M059J (cell line): Measurements from ENCODE around the gene EFEMP1. TPM values are rescaled to one million over a fixed set of nuclear protein-coding genes. Genes with fewer than 3 reads are reported as not detected.

ENCODE experiments used
- DNase-seq: peaks from one replicate; pipeline ENCODE4 v3.0.0-alpha.2; 2012; ENCODE audit warnings: low read depth
- total RNA-seq: library from RNA; depleted of rRNA; stranded (reverse); fragments of >200 nt; shearing (Covaris generic); gene quantifications from 2 replicates; pipeline ENCODE4 v1.2.3, GENCODE V29; 2014

EFEMP1 gene
- total RNA-seq, 1 experiment from 2014 or later, result 91.3 TPM

DNA sequence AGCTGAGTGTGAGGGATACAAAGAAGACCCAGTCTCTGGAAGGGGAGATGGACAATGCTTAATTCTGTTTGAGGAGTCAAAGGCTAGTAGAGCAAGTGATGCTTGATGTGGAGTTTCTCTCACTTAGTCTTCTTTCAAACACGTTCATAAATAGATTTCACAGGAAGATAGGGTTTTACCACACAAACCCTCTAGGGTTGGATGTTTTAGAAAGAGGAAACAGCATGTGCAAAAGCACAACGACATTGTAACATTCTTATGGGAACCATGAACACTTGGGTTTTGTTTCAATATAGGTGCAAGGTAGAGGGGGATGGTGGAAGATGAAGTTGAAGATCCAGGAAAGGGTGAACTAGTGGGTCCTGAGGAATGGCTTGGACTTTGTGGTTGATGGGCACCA is 10.8 kb upstream of the EFEMP1 start:
- no peak for DNase-seq

DNA sequence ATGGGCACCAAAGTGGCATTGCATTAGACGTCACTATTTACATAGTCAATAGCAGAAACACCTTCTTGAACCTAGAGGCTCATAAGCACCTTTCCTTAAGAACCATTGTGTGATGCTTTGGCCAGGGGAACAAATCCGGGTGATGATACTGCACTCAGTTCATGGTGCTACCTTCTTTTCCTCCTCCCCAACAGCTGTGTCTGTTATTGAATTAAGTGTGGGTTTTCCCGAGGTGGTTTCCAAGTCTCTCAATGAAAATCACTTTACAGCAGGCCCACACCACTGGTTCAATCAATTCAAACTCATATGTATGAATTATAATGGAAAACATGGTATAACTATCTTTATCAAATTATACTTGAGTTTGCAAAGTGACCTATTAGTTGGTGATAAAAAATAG is 9.3 kb upstream of the EFEMP1 start:
- DNase-seq, result no peak

DNA sequence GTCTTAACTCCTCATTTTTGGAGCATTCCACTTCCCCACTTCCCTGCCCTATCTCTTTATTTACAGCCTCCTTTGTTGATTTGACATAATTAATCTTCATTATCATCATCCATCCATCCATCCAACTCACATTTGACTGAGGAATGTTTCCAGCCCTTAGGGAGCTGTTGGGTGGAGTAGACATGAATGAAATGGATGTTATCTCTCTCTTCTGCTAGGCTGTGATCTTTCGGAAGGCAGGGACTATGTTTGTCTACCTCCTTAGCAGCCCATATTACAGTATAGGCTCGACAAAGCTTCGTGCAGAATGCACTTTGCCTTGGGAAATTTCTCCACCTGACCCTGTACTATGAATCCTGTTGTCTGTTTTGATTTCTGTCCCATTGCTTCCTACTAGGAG is 7.7 kb upstream of the EFEMP1 start:
- DNase-seq, result no peak

DNA sequence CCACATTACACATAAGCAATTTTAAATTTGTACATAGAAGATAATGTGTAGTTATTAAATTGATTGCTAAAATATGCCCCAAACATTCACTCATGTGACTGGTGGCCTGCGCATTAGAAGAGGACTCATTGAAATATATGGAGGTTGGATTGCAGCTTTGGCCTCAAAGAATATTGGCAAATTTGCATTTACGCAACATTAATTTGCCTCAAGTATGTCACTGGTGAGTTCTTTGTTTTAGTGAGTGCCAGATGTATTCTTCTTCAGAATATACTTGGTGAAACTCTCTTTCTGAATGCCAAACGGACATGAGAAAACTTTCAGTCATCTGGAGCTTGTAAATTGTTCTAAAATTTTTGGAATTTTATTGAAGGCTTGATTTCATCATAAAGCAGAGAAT is 5.9 kb upstream of the EFEMP1 start:
- no peak for DNase-seq

DNA sequence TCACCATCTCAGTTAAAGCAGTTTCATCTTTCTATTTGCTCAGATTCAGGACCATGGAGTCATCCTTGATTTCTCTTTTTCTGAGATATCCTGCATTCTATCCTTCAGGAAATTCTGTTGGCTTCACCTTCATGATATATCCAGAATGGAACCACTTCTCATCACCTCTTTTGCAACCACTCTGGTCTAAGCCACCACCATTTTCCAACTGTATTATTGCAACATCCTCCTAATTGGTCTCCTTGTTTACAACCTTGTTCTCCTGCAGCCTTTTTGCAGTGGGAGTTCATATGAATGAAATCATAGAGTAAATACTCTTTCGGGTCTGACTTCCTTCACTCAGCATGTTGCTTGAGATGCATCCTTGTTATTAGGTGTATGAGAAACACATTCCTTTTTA is 3.4 kb upstream of the EFEMP1 start:
- no peak for DNase-seq

DNA sequence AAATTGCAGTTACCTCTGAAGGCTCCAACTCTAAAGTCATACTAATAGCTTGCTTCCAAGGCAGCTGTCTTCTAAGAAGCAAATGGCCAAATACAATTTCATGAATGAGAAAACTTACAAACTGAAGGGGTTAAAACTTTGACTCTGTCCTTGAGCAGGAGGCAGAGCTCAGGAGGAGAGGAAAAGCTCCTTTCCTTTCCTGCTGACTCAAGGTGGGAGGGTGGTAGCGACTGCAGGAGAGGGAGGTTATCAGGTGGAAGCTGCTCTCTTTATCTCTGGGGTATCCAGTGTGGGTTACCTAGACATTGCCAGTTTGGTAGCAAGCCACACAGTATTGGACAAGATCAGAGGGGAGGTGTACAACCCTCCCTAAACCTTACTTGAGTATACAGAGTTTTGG is 2.7 kb upstream of the EFEMP1 start:
- no peak for DNase-seq

DNA sequence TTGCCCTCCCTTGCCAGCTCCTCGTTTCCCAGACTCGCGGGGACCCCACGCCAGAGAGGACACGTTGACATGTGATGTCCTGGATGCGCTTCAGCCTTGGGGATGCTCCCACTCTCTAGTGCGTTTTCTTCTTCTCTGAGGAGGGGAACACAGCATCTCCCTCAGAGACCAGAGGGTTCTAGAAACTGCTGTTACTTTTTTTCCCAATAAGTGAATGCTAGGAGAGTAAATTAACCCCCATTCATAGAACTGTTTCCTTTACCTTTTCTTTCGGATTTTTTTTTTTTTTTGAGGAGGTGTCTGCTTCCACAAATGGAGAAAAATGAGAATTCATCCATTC is 370 bp upstream of the EFEMP1 start:
- no peak for DNase-seq

DNA sequence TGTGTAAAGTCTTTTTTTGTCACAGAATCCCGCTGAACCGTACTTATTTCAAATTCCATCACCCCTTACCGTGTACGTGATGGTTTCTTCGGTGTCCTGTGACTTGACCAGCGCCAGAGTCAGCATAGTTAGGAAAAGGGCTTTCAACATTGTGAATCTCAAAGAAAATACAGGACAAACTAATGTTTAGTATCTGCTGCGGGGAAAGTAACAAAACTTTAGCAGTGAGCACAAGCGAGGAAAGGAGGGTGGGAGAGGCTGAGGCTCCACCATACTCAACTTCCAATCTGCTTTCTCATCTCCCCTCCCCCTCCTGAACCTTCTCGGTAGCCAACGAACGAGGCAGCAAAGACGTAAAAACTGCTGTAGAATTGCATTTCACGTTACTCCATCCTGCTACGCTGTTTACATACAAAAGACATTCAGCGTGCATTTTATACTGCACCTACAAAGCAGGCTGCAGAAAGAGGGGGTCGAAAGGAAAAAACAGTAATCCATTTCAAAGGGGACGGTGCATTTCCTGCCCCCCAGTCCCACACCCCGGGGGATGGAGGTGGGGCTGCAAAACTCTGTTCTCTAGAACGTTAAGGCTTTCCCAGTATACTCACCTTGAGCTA is 1.2 kb downstream of the EFEMP1 start:
- no peak for DNase-seq

DNA sequence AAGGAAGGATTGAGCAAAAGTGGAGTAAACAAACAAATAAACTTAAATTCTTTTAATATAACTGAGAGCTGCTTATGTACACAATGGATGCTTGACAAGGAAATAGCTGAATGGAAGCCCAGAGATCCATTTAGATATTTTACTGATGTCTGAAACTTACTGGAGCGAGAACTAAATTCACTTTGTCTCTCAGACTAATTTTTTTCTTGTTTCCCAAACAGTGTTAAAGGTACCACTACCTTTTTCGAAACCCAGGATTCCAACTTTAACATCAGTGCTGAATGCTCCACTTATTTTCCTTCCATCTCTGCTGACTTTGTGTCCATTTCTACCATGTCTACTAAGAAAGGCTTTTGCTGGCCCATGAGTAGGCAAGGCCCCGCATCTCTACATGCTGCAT is 4.0 kb downstream of the EFEMP1 start:
- no peak for DNase-seq

DNA sequence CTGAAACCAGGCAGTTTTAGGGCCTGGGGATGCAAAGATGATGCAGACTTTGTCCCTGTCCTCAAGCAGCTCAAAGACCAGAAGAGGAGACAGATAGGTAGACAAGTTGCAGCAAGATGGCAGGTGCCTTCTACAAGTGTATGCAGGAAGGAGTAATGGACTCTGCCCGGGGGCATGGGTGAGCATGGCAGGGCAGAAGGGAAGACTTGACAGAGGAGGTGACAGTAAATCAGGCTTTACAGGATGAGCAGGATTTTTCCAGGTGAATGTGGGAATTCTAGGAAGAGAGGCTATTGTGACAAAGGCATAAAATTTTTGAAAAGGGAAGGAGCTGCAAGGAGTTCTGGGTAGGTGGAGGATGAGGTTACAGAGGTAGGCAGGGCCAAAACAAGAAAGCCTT is 4.7 kb downstream of the EFEMP1 start:
- DNase-seq, result no peak

DNA sequence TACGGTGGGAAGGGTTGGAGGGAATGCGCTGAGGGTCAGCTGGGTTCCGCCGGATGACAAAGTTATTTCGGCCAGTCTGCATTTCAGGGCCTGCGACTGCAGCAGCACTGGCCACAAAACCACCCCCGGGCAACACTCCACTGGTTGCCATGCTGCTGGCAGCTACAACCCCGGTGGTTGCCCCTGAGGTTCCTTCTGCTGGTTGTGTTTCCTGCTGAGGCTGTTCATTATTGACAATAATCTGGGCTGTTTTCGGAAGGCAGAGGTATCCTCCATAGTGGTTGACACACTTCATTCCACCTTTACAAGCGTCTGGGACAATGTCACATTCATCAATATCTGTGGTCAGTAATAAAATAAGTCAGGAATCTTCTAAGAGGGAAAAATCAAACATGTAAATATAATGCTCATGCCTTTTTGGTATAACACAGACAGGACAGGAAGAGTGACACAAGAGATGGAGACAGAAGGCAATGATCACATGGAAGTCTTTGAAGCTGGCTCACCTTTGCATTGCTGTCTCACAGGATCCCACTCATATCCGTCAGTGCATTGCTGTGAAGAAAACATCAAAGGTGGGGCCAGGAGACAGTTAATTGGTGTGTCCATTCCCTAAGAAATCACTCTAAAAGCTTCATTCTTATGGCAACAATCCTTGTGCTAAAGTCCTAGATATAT is 5.7 kb downstream of the EFEMP1 start:
- no peak for DNase-seq

DNA sequence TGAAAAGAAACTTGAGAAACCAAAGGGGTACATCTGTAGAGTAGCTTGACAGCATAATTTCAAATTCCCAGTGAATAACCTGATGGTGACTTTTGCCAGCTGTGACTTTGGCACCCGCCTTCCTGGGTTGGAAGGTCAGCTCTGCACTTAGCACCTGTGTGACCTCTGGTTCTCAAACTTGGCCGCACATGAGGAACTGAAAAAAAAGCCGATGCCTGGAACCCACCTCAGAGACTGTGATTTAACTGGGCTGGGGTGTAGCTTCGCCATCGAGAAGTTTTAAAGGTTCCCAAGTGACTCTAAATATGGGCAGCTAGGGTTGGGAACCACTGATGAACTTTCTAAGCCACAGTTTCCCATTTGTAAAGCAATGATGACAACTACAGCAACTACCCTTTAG is 6.5 kb downstream of the EFEMP1 start:
- DNase-seq, result no peak

DNA sequence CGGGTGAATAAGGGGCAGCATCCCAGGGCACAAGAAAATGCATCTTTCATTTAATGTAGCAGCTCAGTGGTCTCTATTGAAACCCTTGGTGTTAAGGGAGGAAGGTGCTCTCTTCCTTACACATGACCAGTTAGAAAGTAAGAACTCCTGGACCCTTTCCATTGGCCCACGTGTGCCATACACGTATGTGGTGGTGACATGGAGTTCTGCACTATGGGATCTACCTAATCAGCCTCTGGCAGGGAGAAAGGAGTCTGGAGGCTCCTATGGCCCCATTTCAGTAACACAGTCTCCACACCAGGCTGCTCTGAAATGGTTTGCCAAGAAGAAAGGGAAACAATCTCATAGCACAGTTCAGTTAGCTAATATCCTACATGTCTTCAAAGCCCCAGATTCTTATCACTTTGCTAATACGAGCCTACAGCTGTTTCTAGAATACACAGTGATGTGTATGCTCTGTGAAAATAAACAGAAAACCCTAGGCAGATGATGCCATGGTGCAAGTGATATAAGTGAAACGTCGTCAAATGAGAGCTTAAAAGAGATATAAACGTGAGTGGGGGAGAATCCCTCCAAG is 7.0 kb downstream of the EFEMP1 start:
- DNase-seq, result no peak

DNA sequence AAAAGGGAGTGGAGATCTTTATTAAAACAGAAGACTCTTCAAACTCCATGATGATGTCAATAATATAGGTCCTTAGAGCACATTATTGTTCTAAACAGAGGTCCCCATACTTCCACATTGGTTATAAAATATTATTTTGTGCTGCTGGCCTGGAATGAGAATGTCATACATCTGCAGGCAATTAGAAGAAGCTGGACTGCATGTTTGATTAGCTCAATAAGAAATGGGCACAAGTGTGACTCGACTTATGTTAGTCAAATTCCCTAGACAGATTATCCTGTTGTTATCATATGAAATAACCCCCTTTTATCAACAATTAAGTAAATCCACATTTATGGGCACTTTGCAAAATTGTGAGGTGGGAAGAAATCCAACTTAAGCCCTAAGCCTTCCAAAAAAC is 8.8 kb downstream of the EFEMP1 start:
- no peak for DNase-seq

DNA sequence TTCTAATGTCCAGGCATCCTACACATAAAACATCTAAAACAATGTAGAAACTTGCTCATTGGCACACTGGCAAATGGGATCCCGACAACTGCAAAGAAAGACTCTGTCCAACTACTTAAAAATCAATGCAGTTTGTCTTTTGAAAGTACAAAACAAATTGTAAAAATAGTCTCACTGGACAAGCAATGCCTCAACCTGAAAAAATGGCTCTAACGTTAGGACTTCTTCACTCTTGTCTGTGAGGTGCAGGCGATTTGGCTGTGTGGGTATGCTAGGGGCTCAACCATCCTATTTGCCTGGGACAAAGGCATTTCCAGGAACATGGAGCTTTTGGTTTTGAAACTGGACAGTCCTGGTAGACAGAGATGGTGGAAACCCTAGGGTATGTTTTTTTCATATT is 10.7 kb downstream of the EFEMP1 start:
- no peak for DNase-seq

DNA sequence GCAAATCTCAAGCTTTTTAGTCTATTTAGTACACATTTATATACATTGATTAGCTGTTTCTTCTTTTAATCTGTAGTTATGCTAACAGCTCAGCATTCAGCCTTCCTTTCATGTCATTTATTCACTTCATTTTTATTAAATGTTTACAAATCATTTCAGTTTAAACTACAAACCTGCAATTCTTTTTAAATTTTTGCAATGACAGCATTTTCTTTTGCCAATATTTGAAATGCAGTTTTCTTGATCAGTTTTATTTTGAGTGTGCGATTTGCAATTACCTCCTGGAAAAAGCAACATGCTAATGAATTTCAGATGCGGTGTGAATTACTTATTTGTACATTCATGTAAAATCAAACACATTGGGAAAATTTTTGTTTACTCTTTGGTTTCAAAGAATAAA is 13.5 kb downstream of the EFEMP1 start:
- no peak for DNase-seq

DNA sequence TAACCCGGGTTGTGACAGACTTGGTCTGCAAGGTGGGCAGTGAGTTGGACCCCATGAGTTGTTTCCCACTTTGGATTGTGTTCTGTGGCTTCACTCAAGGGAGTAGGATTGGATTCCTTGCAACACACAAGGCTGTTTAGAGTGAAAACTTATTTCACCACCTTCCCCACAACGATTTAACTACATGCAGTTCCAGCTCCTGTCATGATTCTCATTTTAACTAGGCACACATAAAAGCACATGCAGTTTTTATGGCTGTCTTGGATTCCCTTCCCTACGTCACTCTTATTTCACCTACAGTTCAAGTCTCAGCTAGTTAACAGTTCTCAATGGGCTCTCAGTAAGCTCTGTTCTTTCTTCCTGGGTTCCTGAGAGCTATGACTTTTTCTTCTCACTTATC is 15.9 kb downstream of the EFEMP1 start:
- no peak for DNase-seq

DNA sequence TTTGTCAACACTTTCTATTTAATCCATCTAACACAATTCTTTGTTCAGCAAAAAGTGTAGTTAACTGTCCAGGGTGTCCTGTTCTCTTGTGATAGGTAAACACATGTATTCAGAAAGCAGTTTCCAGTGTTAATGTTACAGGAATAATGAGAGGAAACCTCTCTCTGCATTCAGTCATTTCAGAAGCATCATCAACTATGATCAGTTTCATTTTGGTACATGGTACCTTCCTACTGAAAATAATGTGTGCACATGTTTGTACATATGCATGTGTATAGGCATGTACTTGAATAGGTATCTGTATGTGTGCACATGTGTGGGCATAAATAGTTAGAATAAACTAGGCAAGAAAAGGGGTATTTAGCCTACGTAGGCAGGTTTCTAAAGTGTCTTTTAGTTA is 16.6 kb downstream of the EFEMP1 start:
- DNase-seq, result no peak

DNA sequence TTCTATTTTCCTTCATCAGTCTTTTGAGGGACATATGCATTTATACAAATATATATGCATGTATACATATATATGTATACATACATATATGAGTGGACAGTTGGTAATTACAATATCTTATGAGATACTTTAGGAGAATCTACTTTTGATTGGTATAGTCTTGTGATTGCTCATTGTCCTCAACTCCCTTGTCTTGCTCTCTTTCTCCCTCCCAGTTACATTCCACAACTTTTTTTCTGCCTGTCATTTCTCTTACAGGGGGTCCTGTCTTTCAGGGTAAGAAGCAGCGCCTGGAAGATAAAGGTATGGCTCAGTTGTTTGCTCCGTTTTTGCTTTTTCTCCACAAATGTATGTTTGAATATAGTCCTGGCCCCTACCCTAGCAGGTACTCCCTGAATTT is 19.9 kb downstream of the EFEMP1 start:
- DNase-seq, result no peak

DNA sequence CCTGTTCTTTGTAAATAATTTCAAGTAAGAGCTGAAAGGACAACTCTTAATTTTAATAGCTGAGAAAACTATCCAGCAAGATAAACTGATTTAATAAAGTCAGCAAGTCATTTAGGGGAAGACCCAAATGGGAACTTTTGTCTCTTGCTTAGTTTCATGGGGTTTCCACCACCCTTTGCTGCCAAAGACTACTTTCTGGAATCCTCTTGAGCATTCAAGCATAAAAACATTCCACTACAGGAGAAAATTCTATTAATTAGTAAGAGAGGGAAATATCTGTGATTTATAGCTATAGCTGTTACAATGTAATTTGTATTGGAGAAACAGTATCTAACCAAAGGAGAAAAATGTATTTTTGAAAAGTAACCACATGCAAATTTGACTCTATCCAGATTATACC is 20.6 kb downstream of the EFEMP1 start:
- no peak for DNase-seq

DNA sequence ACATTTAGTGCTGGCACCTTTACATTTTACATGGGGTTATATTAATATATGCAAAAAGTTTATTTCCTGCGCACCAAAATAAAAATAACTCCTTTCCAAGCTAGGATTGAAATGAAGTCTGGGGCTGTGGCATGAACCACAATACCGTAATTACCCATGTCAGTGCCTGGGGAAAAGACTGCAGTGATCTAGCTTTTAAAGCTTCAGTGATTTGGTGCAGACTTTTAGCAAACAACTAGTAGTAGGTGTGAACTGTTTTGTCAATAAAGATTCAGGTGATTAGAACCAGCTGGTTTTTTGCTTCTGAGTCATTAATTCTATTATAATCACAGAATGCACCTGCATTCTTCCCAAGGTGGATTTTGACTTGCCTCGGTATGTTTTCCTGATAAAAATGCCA is 21.2 kb downstream of the EFEMP1 start:
- no peak for DNase-seq

DNA sequence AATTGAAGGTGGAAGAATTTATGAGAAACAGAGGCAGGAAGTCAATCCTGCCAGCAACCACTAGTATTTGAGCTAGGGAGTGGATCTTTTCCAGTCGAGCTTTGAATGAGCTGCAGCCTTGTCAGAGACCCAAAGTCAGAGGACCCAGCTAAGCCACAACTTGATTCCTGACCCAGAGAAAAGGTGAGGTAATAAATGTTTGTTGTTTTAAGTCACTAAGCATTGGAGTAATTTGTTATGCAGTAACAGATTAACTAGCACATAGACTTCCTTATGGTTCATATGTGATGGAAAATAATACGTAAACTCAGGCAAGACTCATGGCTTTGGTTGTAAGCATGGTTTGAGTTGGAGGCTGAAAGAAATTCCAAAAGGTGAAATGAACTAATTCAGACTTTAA is 21.6 kb downstream of the EFEMP1 start:
- DNase-seq, result peak; percentile 71

DNA sequence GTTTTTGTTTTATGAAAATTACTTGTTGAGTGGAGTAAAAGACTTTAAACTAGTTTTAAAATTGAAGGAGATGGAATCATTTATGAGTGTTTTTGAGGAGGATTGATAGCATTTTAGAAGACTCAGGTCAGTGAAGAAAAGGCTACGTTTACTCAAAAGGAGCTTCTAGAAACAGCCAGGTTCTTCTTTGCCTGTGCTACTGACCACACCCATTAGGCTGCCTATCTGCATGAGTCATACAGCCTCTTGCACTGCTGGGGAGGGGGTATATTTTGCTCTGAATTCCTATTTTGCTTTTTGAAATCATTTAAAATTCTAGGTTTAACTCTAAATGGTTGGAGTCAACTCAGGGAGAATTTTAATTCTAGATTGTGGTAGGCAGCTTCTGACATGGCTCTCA is 22.3 kb downstream of the EFEMP1 start:
- peak; percentile 70 for DNase-seq

DNA sequence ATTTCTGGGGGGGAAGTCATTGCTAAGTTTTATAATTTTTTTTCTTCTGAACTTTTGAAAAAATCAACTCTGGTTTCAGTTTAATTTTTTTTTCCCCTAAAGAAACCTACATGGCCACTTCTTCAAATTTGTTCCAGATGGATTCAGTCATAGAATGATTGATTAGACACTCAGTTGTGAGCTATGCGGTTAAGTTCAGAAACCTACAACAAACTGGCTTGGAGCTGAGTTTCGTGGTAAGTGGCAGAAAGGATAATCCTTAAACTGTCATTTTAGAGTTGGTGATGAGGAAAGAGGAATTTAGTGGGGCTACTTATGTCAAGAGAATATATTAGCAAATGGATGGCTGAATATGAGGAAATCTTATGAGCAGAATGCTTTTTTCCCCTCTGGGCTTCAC is 23.7 kb downstream of the EFEMP1 start:
- peak; percentile 49 for DNase-seq
